Lung (tissue), 12 donors: ENCODE results near the gene KPNA4. TPM values are rescaled to one million over a fixed set of nuclear protein-coding genes. Genes with fewer than 3 reads are reported as not detected.

ENCODE experiments used
- ATAC-seq: fragments of 200-7000 bp; cut with Tn5 transposase; one replicate; pipeline ENCODE4 v1.9.1; 2020; ENCODE audit warnings: moderate number of reproducible peaks; ENCODE audit not compliant: insufficient read depth, low FRiP score
- DNase-seq, 3 donors: peaks; one replicate each; pipeline ENCODE4 v3.0.0-alpha.2; 2013 to 2017
- H3K27ac ChIP-seq, 2 donors: one replicate each; pipeline ENCODE4 v1.5.1; 2013; ENCODE audit warnings: mild to moderate bottlenecking in 2 of 2, moderate library complexity in 2 of 2, control low read depth in 1 of 2, inconsistent platforms in 1 of 2, low read depth in 1 of 2, low read length in 1 of 2
- H3K27me3 ChIP-seq, 3 donors: one replicate each; pipeline ENCODE4 v1.5.1; 2013; ENCODE audit warnings: low read length in 2 of 3; ENCODE audit not compliant: control insufficient read depth in 3 of 3, insufficient read depth in 3 of 3
- H3K36me3 ChIP-seq, 4 donors: one replicate each; pipeline ENCODE4 v1.5.1; 2013; ENCODE audit warnings: low read length in 4 of 4, mild to moderate bottlenecking in 1 of 4, moderate library complexity in 1 of 4; ENCODE audit not compliant: control insufficient read depth in 4 of 4, insufficient read depth in 4 of 4
- H3K4me1 ChIP-seq, 5 donors: one replicate each; pipeline ENCODE4 v1.5.1; 2013; ENCODE audit warnings: low read length in 5 of 5, mild to moderate bottlenecking in 2 of 5, moderate library complexity in 1 of 5; ENCODE audit not compliant: control insufficient read depth in 5 of 5, insufficient read depth in 5 of 5
- H3K4me3 ChIP-seq: one replicate; pipeline ENCODE4 v1.5.1; 2013; ENCODE audit warnings: mild to moderate bottlenecking, control low read depth, moderate library complexity
- H3K9ac ChIP-seq, 2 donors: one replicate each; pipeline ENCODE4 v1.5.1; 2013; ENCODE audit warnings: low read length in 2 of 2, control low read depth in 1 of 2; ENCODE audit not compliant: insufficient read depth in 1 of 2
- H3K9me3 ChIP-seq, 4 donors: one replicate each; pipeline ENCODE4 v1.5.1; 2013; ENCODE audit warnings: low read length in 3 of 4, mild to moderate bottlenecking in 1 of 4, moderate library complexity in 1 of 4; ENCODE audit not compliant: control insufficient read depth in 4 of 4, insufficient read depth in 3 of 4
- WGBS, 2 donors: extraction: QIAGEN DNeasy Blood & Tissue Kit; methylation state at CpG; one replicate each; pipeline ENCODE4 v1.1.7; 2013; 5-methylcytosine and 5-hydroxymethylcytosine counted together
- polyA plus RNA-seq, 2 donors: library from polyadenylated mRNA; stranded (reverse); fragments of 200-250 nt; gene quantifications; one replicate each; pipeline ENCODE4 v1.2.1, GENCODE V29; 2013
- total RNA-seq, 2 donors: library from RNA; depleted of rRNA in 1 of 2; stranded (reverse); fragments of >200 nt in 1 of 2; gene quantifications; one replicate each; pipeline ENCODE4 v1.2.1, GENCODE V29; 2014 to 2021
- TF ChIP-seq, protein P1 (sequence below): IDR thresholded peaks from 2 replicates; pipeline ENCODE4 v1.5.1; 2012; ENCODE audit warnings: mild to moderate bottlenecking; ENCODE audit errors: control extremely low read depth, extremely low read depth
- donor health status: control.
- donor health status: control.
- donor health status: Bipolar disorder and iron deficiency.
- donor health status: healthy.
- donor health status: DM: yes; HTN: yes; CAD: no.

KPNA4 gene
- total and polyA plus RNA-seq, 4 donors: 12.5 to 35.9 (median 23.5) TPM

DNA sequence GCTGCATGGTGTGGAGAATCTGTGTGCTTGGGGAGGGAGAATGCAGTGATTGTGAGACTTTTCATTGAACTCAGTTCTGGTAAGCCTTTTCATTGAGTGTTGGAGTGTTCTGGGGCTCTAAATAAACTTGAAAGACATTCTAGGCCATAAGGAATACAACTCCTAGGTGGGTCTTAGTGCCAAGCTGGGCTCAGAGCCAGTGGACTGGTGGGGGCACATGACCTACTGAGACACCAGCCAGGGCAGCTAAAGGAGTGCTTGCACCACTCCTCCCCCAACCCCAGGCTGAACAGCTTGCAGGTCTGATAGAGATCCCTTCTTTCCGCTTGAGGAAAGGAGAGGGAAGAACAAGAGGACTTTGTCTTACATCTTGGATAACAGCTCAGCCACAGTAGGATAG is 21.7 kb upstream of the KPNA4 start:
- Histone ChIP-seq H3K36me3 (no peaks in the 10 kb centered on the region), H3K9ac (no peak overlapping the region), H3K27ac (no peak overlapping the region), H3K4me1 (peaks cover 0 to 2% (median 0%) of the 10 kb centered on the region in 5 donors), H3K27me3 (no peaks in the 10 kb centered on the region), H3K4me3 (no peak overlapping the region), H3K9me3 (peaks cover 0 to 13% (median 3%) of the 10 kb centered on the region in 4 donors)
- ATAC-seq (no peak), DNase-seq (no peak)
- 100% methylated on average over 1 of the region's 1 CpG for WGBS, 2 donors
- TF ChIP-seq, protein P1, sequence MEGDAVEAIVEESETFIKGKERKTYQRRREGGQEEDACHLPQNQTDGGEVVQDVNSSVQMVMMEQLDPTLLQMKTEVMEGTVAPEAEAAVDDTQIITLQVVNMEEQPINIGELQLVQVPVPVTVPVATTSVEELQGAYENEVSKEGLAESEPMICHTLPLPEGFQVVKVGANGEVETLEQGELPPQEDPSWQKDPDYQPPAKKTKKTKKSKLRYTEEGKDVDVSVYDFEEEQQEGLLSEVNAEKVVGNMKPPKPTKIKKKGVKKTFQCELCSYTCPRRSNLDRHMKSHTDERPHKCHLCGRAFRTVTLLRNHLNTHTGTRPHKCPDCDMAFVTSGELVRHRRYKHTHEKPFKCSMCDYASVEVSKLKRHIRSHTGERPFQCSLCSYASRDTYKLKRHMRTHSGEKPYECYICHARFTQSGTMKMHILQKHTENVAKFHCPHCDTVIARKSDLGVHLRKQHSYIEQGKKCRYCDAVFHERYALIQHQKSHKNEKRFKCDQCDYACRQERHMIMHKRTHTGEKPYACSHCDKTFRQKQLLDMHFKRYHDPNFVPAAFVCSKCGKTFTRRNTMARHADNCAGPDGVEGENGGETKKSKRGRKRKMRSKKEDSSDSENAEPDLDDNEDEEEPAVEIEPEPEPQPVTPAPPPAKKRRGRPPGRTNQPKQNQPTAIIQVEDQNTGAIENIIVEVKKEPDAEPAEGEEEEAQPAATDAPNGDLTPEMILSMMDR: no peak

GRCh38 chr3:160586679-160587078 is 21.3 kb upstream of the KPNA4 start:
- H3K4me1 ChIP-seq: peaks cover 0 to 2% (median 0%) of the 10 kb centered on the region in 5 donors
- ATAC-seq (no peak), DNase-seq (no peak)
- H3K36me3 ChIP-seq: no peaks in the 10 kb centered on the region
- no peak overlapping the region for H3K27ac ChIP-seq
- WGBS, 2 donors: 72 to 80% methylated on average over 3 of the region's 3 CpGs
- H3K4me3 ChIP-seq: no peak overlapping the region
- H3K9me3 ChIP-seq: peaks cover 0 to 15% (median 3%) of the 10 kb centered on the region in 4 donors
- no peaks in the 10 kb centered on the region for H3K27me3 ChIP-seq
- H3K9ac ChIP-seq: no peak overlapping the region
- TF ChIP-seq, protein P1: no peak

GRCh38 chr3:160583451-160583850 is 18.1 kb upstream of the KPNA4 start:
- Histone ChIP-seq H3K27ac (no peak overlapping the region), H3K9ac (no peak overlapping the region), H3K9me3 (peaks cover 0 to 18% (median 4%) of the 10 kb centered on the region in 4 donors), H3K4me3 (no peak overlapping the region), H3K36me3 (no peaks in the 10 kb centered on the region), H3K27me3 (no peaks in the 10 kb centered on the region), H3K4me1 (peaks cover 0 to 2% (median 0%) of the 10 kb centered on the region in 5 donors)
- TF ChIP-seq, protein P1: no peak
- ATAC-seq (no peak), DNase-seq (no peak)

GRCh38 chr3:160580938-160581337 is 15.6 kb upstream of the KPNA4 start:
- Histone ChIP-seq H3K4me1 (peaks cover 0 to 2% (median 0%) of the 10 kb centered on the region in 5 donors), H3K9me3 (peaks cover 0 to 9% (median 3%) of the 10 kb centered on the region in 4 donors), H3K36me3 (no peaks in the 10 kb centered on the region), H3K27me3 (no peaks in the 10 kb centered on the region), H3K4me3 (no peak overlapping the region), H3K27ac (no peak overlapping the region), H3K9ac (no peak overlapping the region)
- WGBS, 2 donors: 95 to 98% methylated on average over 2 of the region's 2 CpGs
- no peak for ATAC-seq
- DNase-seq: no peak
- TF ChIP-seq, protein P1: no peak
